ENCODE data around the gene HSPE1. TPM values are rescaled to one million over a fixed set of nuclear protein-coding genes. Genes with fewer than 3 reads are reported as not detected.

HSPE1 gene
- total RNA-seq, 1 experiment from 2014 or later, result 454 TPM

GRCh38 chr2:197498937-197499593, 1.1 kb upstream of the HSPE1 start:
- H3K36me3 Mint-ChIP-seq (ENCODE audit: insufficient read depth, unreplicated experiment), result peaks cover 100% of the 10 kb centered on the region
- CTCF ChIA-PET, result interaction anchor here (0.8 to 1.2 kb wide), 3 partner anchors 17 to 64 kb away, joined by 3 to 8 read pairs (median 7); partner anchors contain the start of genes COQ10B, MOB4 and SF3B1
- H3K27ac Mint-ChIP-seq (ENCODE audit: unreplicated experiment), result peak overlapping the region; percentile 95
- H3K9me3 Mint-ChIP-seq (ENCODE audit: low read depth, unreplicated experiment), result no peaks in the 10 kb centered on the region
- H3K27me3 Mint-ChIP-seq (ENCODE audit: unreplicated experiment), result no peaks in the 10 kb centered on the region
- TF ChIP-seq, protein P1, sequence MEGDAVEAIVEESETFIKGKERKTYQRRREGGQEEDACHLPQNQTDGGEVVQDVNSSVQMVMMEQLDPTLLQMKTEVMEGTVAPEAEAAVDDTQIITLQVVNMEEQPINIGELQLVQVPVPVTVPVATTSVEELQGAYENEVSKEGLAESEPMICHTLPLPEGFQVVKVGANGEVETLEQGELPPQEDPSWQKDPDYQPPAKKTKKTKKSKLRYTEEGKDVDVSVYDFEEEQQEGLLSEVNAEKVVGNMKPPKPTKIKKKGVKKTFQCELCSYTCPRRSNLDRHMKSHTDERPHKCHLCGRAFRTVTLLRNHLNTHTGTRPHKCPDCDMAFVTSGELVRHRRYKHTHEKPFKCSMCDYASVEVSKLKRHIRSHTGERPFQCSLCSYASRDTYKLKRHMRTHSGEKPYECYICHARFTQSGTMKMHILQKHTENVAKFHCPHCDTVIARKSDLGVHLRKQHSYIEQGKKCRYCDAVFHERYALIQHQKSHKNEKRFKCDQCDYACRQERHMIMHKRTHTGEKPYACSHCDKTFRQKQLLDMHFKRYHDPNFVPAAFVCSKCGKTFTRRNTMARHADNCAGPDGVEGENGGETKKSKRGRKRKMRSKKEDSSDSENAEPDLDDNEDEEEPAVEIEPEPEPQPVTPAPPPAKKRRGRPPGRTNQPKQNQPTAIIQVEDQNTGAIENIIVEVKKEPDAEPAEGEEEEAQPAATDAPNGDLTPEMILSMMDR (IDR thresholded peaks at IDR 0.05; ENCODE audit: unreplicated experiment), result no peak
- intact Hi-C loops (cut with micrococcal nuclease; ENCODE audit: unreplicated experiment), result loop anchor here (5.0 kb wide), 1 partner anchor 208 kb away; the partner anchor contains the start of gene MARS2
- no TSS peak for BruUV-seq (replicated peaks)
- peaks cover 18% of the 10 kb centered on the region for H3K4me1 Mint-ChIP-seq (ENCODE audit: low read depth, unreplicated experiment)
- H3K4me3 Mint-ChIP-seq (ENCODE audit: low read depth, unreplicated experiment), result peak overlapping the region; percentile 84
- peak; percentile 36 for DNase-seq

GRCh38 chr2:197500503-197501131, 438 bp downstream of the HSPE1 start:
- Mint-ChIP-seq H3K4me3 (ENCODE audit: low read depth, unreplicated experiment) (peak overlapping the region; percentile 84), H3K4me1 (ENCODE audit: low read depth, unreplicated experiment) (peaks cover 15% of the 10 kb centered on the region), H3K27ac (ENCODE audit: unreplicated experiment) (peak overlapping the region; percentile 95), H3K27me3 (ENCODE audit: unreplicated experiment) (no peaks in the 10 kb centered on the region), H3K9me3 (ENCODE audit: low read depth, unreplicated experiment) (no peaks in the 10 kb centered on the region), H3K36me3 (ENCODE audit: insufficient read depth, unreplicated experiment) (peaks cover 95% of the 10 kb centered on the region)
- TF ChIP-seq, protein P1 (IDR thresholded peaks at IDR 0.05; ENCODE audit: unreplicated experiment), result no peak
- DNase-seq, result no peak
- CTCF ChIA-PET, result interaction anchor here (0.8 to 1.3 kb wide), 4 partner anchors 12 to 282 kb away, joined by 3 to 12 read pairs (median 3); partner anchors contain the start of gene MARS2
- intact Hi-C loops (cut with micrococcal nuclease; ENCODE audit: unreplicated experiment), result loop anchor here (1.0 kb wide), 1 partner anchor 279 kb away; no protein-coding TSS in a partner anchor
- TSS peak; percentile 53 for BruUV-seq (replicated peaks)

- H3K9me3 Mint-ChIP-seq (ENCODE audit: low read depth, unreplicated experiment), result no peaks in the 10 kb centered on the region
- H3K27me3 Mint-ChIP-seq (ENCODE audit: unreplicated experiment), result no peaks in the 10 kb centered on the region
- peak overlapping the region; percentile 84 for H3K4me3 Mint-ChIP-seq (ENCODE audit: low read depth, unreplicated experiment)
- TF ChIP-seq, protein P1 (IDR thresholded peaks at IDR 0.05; ENCODE audit: unreplicated experiment), result no peak
- H3K27ac Mint-ChIP-seq (ENCODE audit: unreplicated experiment), result peak overlapping the region; percentile 95
- intact Hi-C loops (cut with micrococcal nuclease; ENCODE audit: unreplicated experiment), result no loop called here
- peaks cover 15% of the 10 kb centered on the region for H3K4me1 Mint-ChIP-seq (ENCODE audit: low read depth, unreplicated experiment)
- H3K36me3 Mint-ChIP-seq (ENCODE audit: insufficient read depth, unreplicated experiment), result peaks cover 79% of the 10 kb centered on the region
- no TSS peak for BruUV-seq (replicated peaks)
- no peak for DNase-seq
- CTCF ChIA-PET, result no interaction called here
Observed at GRCh38 chr2:197502201-197502600, 2.0 kb downstream of the HSPE1 start.

GRCh38 chr2:197502685-197503084, 2.5 kb downstream of the HSPE1 start:
- no peak for DNase-seq
- Mint-ChIP-seq H3K36me3 (ENCODE audit: insufficient read depth, unreplicated experiment) (peaks cover 78% of the 10 kb centered on the region), H3K27me3 (ENCODE audit: unreplicated experiment) (no peaks in the 10 kb centered on the region), H3K4me1 (ENCODE audit: low read depth, unreplicated experiment) (peaks cover 15% of the 10 kb centered on the region), H3K27ac (ENCODE audit: unreplicated experiment) (peak overlapping the region; percentile 95), H3K4me3 (ENCODE audit: low read depth, unreplicated experiment) (peak overlapping the region; percentile 84), H3K9me3 (ENCODE audit: low read depth, unreplicated experiment) (no peaks in the 10 kb centered on the region)
- intact Hi-C loops (cut with micrococcal nuclease; ENCODE audit: unreplicated experiment), result no loop called here
- TF ChIP-seq, protein P1 (IDR thresholded peaks at IDR 0.05; ENCODE audit: unreplicated experiment), result no peak
- BruUV-seq (replicated peaks), result no TSS peak
- CTCF ChIA-PET, result no interaction called here

All from Calu3 (cell line).